K562 (cell line): Measurements from ENCODE around the gene G6PD. TPM values are rescaled to one million over a fixed set of nuclear protein-coding genes. Genes with fewer than 3 reads are reported as not detected.

Source experiments
- ARNT ChIP-seq, 2 experiments: fragments of 450-650 bp; IDR thresholded peaks; 2 replicates each; pipeline ENCODE4 v1.6.1; 2016; ENCODE audit warnings: mild to moderate bottlenecking in 1 of 2
- ATF7 ChIP-seq: fragments of 450-650 bp; IDR thresholded peaks from 2 replicates; pipeline ENCODE4 v1.7.1; 2014; ENCODE audit warnings: mild to moderate bottlenecking, moderate library complexity
- DPF2 ChIP-seq: fragments of 450-650 bp; IDR thresholded peaks from 2 replicates; pipeline ENCODE4 v1.6.1; 2016
- ERF ChIP-seq: fragments of 450-650 bp; formaldehyde crosslinking; IDR thresholded peaks from 2 replicates; pipeline ENCODE4 v1.4.0; 2020; ENCODE audit warnings: mild to moderate bottlenecking, mixed read lengths
- ETV6 ChIP-seq, 3 experiments: fragments of 150-350 bp in 1 of 3; sonication (generic) in 1 of 3; formaldehyde crosslinking in 1 of 3; IDR thresholded peaks; 2 replicates each; pipeline versions ENCODE4 v1.6.1 to v1.8.0; 2014 to 2022; ENCODE audit warnings: borderline replicate concordance in 2 of 3, low read depth in 2 of 3, antibody characterized with exemption in 1 of 3, low read length in 1 of 3, mild to moderate bottlenecking in 1 of 3, missing genetic modification reagents in 1 of 3
- GTF3C2 ChIP-seq: IDR thresholded peaks from 3 replicates; pipeline ENCODE4 v1.6.1; 2011; ENCODE audit warnings: borderline replicate concordance, mild to moderate bottlenecking, moderate library complexity; ENCODE audit not compliant: insufficient read length; ENCODE audit errors: extremely low read depth
- NEUROD1 ChIP-seq: fragments of 150-350 bp; IDR thresholded peaks from 2 replicates; pipeline ENCODE4 v1.6.1; 2014; ENCODE audit warnings: borderline replicate concordance, low read length, low read depth; ENCODE audit not compliant: partially characterized antibody
- NKRF ChIP-seq: fragments of 450-650 bp; IDR thresholded peaks from 2 replicates; pipeline ENCODE4 v1.6.1; 2016; ENCODE audit warnings: borderline replicate concordance
- OTX1 ChIP-seq: fragments of 450-650 bp; formaldehyde crosslinking; IDR thresholded peaks from 2 replicates; pipeline ENCODE4 v1.4.0; 2022; ENCODE audit warnings: mild to moderate bottlenecking
- PHB2 ChIP-seq: fragments of 450-650 bp; IDR thresholded peaks from 2 replicates; pipeline ENCODE4 v1.6.1; 2017; ENCODE audit warnings: low read depth
- USF1 ChIP-seq: sonication (generic); formaldehyde crosslinking; IDR thresholded peaks from 2 replicates; pipeline ENCODE4 v1.9.0; 2022; ENCODE audit warnings: mild to moderate bottlenecking, missing genetic modification reagents
- XRCC5 ChIP-seq: fragments of 200-400 bp; formaldehyde crosslinking; IDR thresholded peaks from 2 replicates; pipeline ENCODE4 v1.6.1; 2017; ENCODE audit warnings: low read depth, mild to moderate bottlenecking, low read length
- ZBTB7A ChIP-seq: IDR thresholded peaks from 2 replicates; pipeline ENCODE4 v1.6.1; 2011; ENCODE audit warnings: low read depth, mild to moderate bottlenecking, low read length, moderate library complexity, borderline replicate concordance; ENCODE audit not compliant: control insufficient read depth
- ZC3H8 ChIP-seq: fragments of 450-650 bp; IDR thresholded peaks from 2 replicates; pipeline ENCODE4 v1.6.1; 2017
- ZNF449 ChIP-seq: fragments of 250-450 bp; sonication (Bioruptor Pico); IDR thresholded peaks from 2 replicates; pipeline ENCODE4 v1.8.0; 2022; ENCODE audit warnings: moderate library complexity, mild to moderate bottlenecking, inconsistent platforms
- ZNF512 ChIP-seq: IDR thresholded peaks from 2 replicates; pipeline ENCODE4 v1.6.1; 2016; ENCODE audit warnings: missing genetic modification characterization, missing compliant biosample characterization
- polyA plus RNA-seq, 8 experiments: library from polyadenylated mRNA; depleted of rRNA in 4 of 8; stranded (reverse) in 5 of 8; unstranded in 3 of 8; fragments of >200 nt; fragmentation: Nextera tagmentation in 2 of 8; fragmentation: Illumina TruSeq in 1 of 8; extraction: Ambion mirVana in 2 of 8; extraction: Trizol in 1 of 8; gene quantifications; 2 replicates each; pipeline versions ENCODE4 v1.2.1 to v1.2.3, GENCODE V29; 2011 to 2014; ENCODE audit warnings: inconsistent platforms in 1 of 8, missing spikeins in 1 of 8
- total RNA-seq, 7 experiments: library from RNA; depleted of rRNA in 6 of 7; stranded (reverse); fragments of >200 nt in 6 of 7; fragmentation: Illumina TruSeq in 2 of 7; extraction: Trizol in 2 of 7; gene quantifications; 2 replicates each; pipeline versions ENCODE4 v1.2.1 to v1.2.3, GENCODE V29; 2011 to 2021; ENCODE audit warnings: low replicate concordance in 1 of 7

The G6PD gene
- total and polyA plus RNA-seq, 9 of the 15 experiments (the other 6 are each of a cell fraction or from before 2014, with no cell fraction given): 2.9 to 222 (median 66.4) TPM

GRCh38 chrX:154515966-154516655 lies 30.5 kb downstream of the G6PD start, which contains the start of gene FAM3A (continued):
- TF ChIP-seq ZC3H8 (no peak), XRCC5 (no peak), ARNT (IDR thresholded peaks at IDR 0.05) (no peak), ERF (no peak), ZNF512 (tag) (no peak), ZBTB7A (peak; percentile 62; the same call in 1 of the 2 replicates), ZNF449 (no peak), NKRF (no peak), OTX1 (CRISPR knock-in tag) (no peak), ETV6 (IDR thresholded peaks at IDR 0.05; ENCODE audit: borderline replicate concordance in 1 of 2, low read depth in 2 of 2, low read length in 1 of 2) (no peak), ETV6 (CRISPR knock-in tag; IDR thresholded peaks at IDR 0.05; ENCODE audit: borderline replicate concordance) (no peak), DPF2 (no peak), NEUROD1 (no peak), ATF7 (no peak), GTF3C2 (no peak), PHB2 (no peak), USF1 (CRISPR knock-in tag) (no peak)
